ENCODE measurements around the gene CTNNA3.

The CTNNA3 gene

GRCh38 chr10:66148312-66148711, 1547.7 kb downstream of the CTNNA3 start:
- Histone ChIP-seq H3K9me3 (ENCODE audit: control insufficient read depth, insufficient read depth, low read length) (no peaks in the 10 kb centered on the region), H4K20me1 (ENCODE audit: control insufficient read depth, insufficient read depth, low read depth, low read length) (no peaks in the 10 kb centered on the region), H3K36me3 (ENCODE audit: control insufficient read depth, low read length) (no peaks in the 10 kb centered on the region), H3F3A (ENCODE audit: control insufficient read depth, insufficient read depth) (no peaks in the 10 kb centered on the region), H3K4me1 (ENCODE audit: control insufficient read depth, low read length) (no peaks in the 10 kb centered on the region), H3K27me3 (ENCODE audit: control insufficient read depth, low read length) (no peaks in the 10 kb centered on the region), H3K4me2 (ENCODE audit: low read length) (no peak overlapping the region), H3K9me2 (replicated peaks; ENCODE audit: control insufficient read depth, low read length) (no peaks in the 10 kb centered on the region), H3K79me2 (ENCODE audit: control insufficient read depth, low read length) (no peaks in the 10 kb centered on the region), H3K27ac (ENCODE audit: low read depth, low read length) (no peak overlapping the region), H3K4me3 (ENCODE audit: low read length) (no peak overlapping the region)
- no peak for TF ChIP-seq EZH2phosphoT487 (IDR thresholded peaks at IDR 0.05; ENCODE audit: borderline replicate concordance, low read length)
- no peak for TF ChIP-seq CTCF (IDR thresholded peaks at IDR 0.05; ENCODE audit: low read depth, low read length, poor library complexity, severe bottlenecking)

- H3K4me3 ChIP-seq (ENCODE audit: low read length), result no peak overlapping the region
- no peak overlapping the region for H3K4me2 ChIP-seq (ENCODE audit: low read length)
These were observed 1552.0 kb downstream of the CTNNA3 start for GRCh38 chr10:66144016-66144415.

GRCh38 chr10:66102756-66103155, 1593.2 kb downstream of the CTNNA3 start:
- H3K79me2 ChIP-seq (ENCODE audit: control insufficient read depth, low read length), result no peaks in the 10 kb centered on the region
- no peaks in the 10 kb centered on the region for H3K9me2 ChIP-seq (replicated peaks; ENCODE audit: control insufficient read depth, low read length)
- H4K20me1 ChIP-seq (ENCODE audit: control insufficient read depth, insufficient read depth, low read depth, low read length), result no peaks in the 10 kb centered on the region
- no peaks in the 10 kb centered on the region for H3K4me1 ChIP-seq (ENCODE audit: control insufficient read depth, low read length)
- H3K36me3 ChIP-seq (ENCODE audit: control insufficient read depth, low read length), result no peaks in the 10 kb centered on the region
- no peaks in the 10 kb centered on the region for H3K9me3 ChIP-seq (ENCODE audit: control insufficient read depth, insufficient read depth, low read length)
- H3K4me3 ChIP-seq (ENCODE audit: low read length), result no peak overlapping the region
- no peaks in the 10 kb centered on the region for H3F3A ChIP-seq (ENCODE audit: control insufficient read depth, insufficient read depth)
- TF ChIP-seq EZH2phosphoT487 (IDR thresholded peaks at IDR 0.05; ENCODE audit: borderline replicate concordance, low read length), result no peak
- TF ChIP-seq CTCF (IDR thresholded peaks at IDR 0.05; ENCODE audit: low read depth, low read length, poor library complexity, severe bottlenecking), result no peak
- H3K27ac ChIP-seq (ENCODE audit: low read depth, low read length), result no peak overlapping the region
- H3K4me2 ChIP-seq (ENCODE audit: low read length), result no peak overlapping the region
- no peaks in the 10 kb centered on the region for H3K27me3 ChIP-seq (ENCODE audit: control insufficient read depth, low read length)

More at GRCh38 chr10:66144016-66144415, 1552.0 kb downstream of the CTNNA3 start:
- H3K36me3 ChIP-seq (ENCODE audit: control insufficient read depth, low read length), result no peaks in the 10 kb centered on the region
- H3K4me1 ChIP-seq (ENCODE audit: control insufficient read depth, low read length), result no peaks in the 10 kb centered on the region
- H3F3A ChIP-seq (ENCODE audit: control insufficient read depth, insufficient read depth), result no peaks in the 10 kb centered on the region
- no peaks in the 10 kb centered on the region for H3K79me2 ChIP-seq (ENCODE audit: control insufficient read depth, low read length)
- no peaks in the 10 kb centered on the region for H3K9me2 ChIP-seq (replicated peaks; ENCODE audit: control insufficient read depth, low read length)
- TF ChIP-seq CTCF (IDR thresholded peaks at IDR 0.05; ENCODE audit: low read depth, low read length, poor library complexity, severe bottlenecking), result no peak
- TF ChIP-seq EZH2phosphoT487 (IDR thresholded peaks at IDR 0.05; ENCODE audit: borderline replicate concordance, low read length), result no peak
- no peaks in the 10 kb centered on the region for H4K20me1 ChIP-seq (ENCODE audit: control insufficient read depth, insufficient read depth, low read depth, low read length)
- H3K27me3 ChIP-seq (ENCODE audit: control insufficient read depth, low read length), result no peaks in the 10 kb centered on the region
- H3K9me3 ChIP-seq (ENCODE audit: control insufficient read depth, insufficient read depth, low read length), result no peaks in the 10 kb centered on the region
- no peak overlapping the region for H3K27ac ChIP-seq (ENCODE audit: low read depth, low read length)

All from DOHH2 (cell line).